Activated naive CD8-positive, alpha-beta T cell treated with anti-CD3 and anti-CD28 coated beads, Interleukin-2, amount 10 ng/mL, durations not matched to agents 7 days and 5 days (primary cell): Measurements from ENCODE around the gene G3BP1. TPM values are rescaled to one million over a fixed set of nuclear protein-coding genes. Genes with fewer than 3 reads are reported as not detected.
"Not testable (repeated sequence)": the region's sequence is repeated elsewhere in the genome, so short reads cannot be mapped to it uniquely, and the experiment has no call there.

Experiments
- ATAC-seq: fragments of 150-1000 bp; cut with Tn5 transposase; one replicate; pipeline ENCODE4 v1.10.0; 2021; ENCODE audit warnings: low read depth, moderate library complexity
- POLR2A ChIA-PET: fragments of 350-600 bp; sonication (Branson Sonifier 250); formaldehyde crosslinking; loops from one replicate; lab custom pipeline; 2021; ENCODE audit warnings: antibody characterized with exemption; lab: Charles Lee
- DNase-seq: peaks from one replicate; pipeline ENCODE4 v3.0.0; 2021
- H3K27ac Mint-ChIP-seq: one replicate; pipeline ENCODE4 v1.8.0; 2022; ENCODE audit warnings: mild to moderate bottlenecking, mixed read lengths
- H3K27me3 Mint-ChIP-seq: one replicate; pipeline ENCODE4 v1.8.0; 2022; ENCODE audit warnings: mild to moderate bottlenecking, moderate library complexity, mixed read lengths
- H3K36me3 Mint-ChIP-seq: one replicate; pipeline ENCODE4 v1.8.0; 2021; ENCODE audit warnings: mild to moderate bottlenecking, mixed read lengths
- H3K4me1 Mint-ChIP-seq: one replicate; pipeline ENCODE4 v1.8.0; 2021; ENCODE audit warnings: mixed read lengths
- H3K4me3 Mint-ChIP-seq: one replicate; pipeline ENCODE4 v1.8.0; 2022; ENCODE audit warnings: mild to moderate bottlenecking, moderate library complexity, mixed read lengths
- H3K9me3 Mint-ChIP-seq: one replicate; pipeline ENCODE4 v1.8.0; 2021; ENCODE audit warnings: mixed read lengths
- total RNA-seq, 2 experiments: library from RNA; stranded (reverse); gene quantifications; one replicate each; pipeline ENCODE4 v1.2.3, GENCODE V29; 2021

The G3BP1 gene
- total RNA-seq, 2 experiments from 2014 or later: 164 to 178 TPM

- Mint-ChIP-seq H3K36me3 (peaks cover 37% of the 10 kb centered on the region), H3K9me3 (no peaks in the 10 kb centered on the region), H3K4me1 (no peaks in the 10 kb centered on the region), H3K4me3 (no peak overlapping the region), H3K27me3 (no peaks in the 10 kb centered on the region), H3K27ac (no peak overlapping the region)
- POLR2A ChIA-PET: no interaction called here
- no peak for ATAC-seq
- DNase-seq: no peak
Measured at GRCh38 chr5:151815051-151815450, 43.3 kb downstream of the G3BP1 start.

- DNase-seq (no peak), ATAC-seq (no peak)
- H3K9me3 Mint-ChIP-seq: no peaks in the 10 kb centered on the region
- POLR2A ChIA-PET: no interaction called here
- H3K36me3 Mint-ChIP-seq: peaks cover 5% of the 10 kb centered on the region
- H3K27me3 Mint-ChIP-seq: no peaks in the 10 kb centered on the region
- H3K4me1 Mint-ChIP-seq: no peaks in the 10 kb centered on the region
- H3K27ac Mint-ChIP-seq: no peak overlapping the region
- H3K4me3 Mint-ChIP-seq: no peak overlapping the region
Measured at GRCh38 chr5:151819830-151820229, 48.1 kb downstream of the G3BP1 start.

- Mint-ChIP-seq H3K27me3 (no peaks in the 10 kb centered on the region), H3K4me3 (no peak overlapping the region), H3K27ac (no peak overlapping the region), H3K4me1 (no peaks in the 10 kb centered on the region), H3K36me3 (peaks cover 5% of the 10 kb centered on the region), H3K9me3 (no peaks in the 10 kb centered on the region)
- no peak for DNase-seq
- POLR2A ChIA-PET: no interaction called here
- no peak for ATAC-seq
Measured at GRCh38 chr5:151820271-151820670, 48.5 kb downstream of the G3BP1 start.

- no peak for ATAC-seq
- POLR2A ChIA-PET: no interaction called here
- no peaks in the 10 kb centered on the region for H3K4me1 Mint-ChIP-seq
- no peak overlapping the region for H3K4me3 Mint-ChIP-seq
- no peak for DNase-seq
- no peaks in the 10 kb centered on the region for H3K9me3 Mint-ChIP-seq
- H3K27ac Mint-ChIP-seq: no peak overlapping the region
- no peaks in the 10 kb centered on the region for H3K27me3 Mint-ChIP-seq
- H3K36me3 Mint-ChIP-seq: peaks cover 5% of the 10 kb centered on the region
Measured at GRCh38 chr5:151820903-151821302, 49.1 kb downstream of the G3BP1 start.

GRCh38 chr5:151822141-151822540 lies 50.4 kb downstream of the G3BP1 start:
- DNase-seq (no peak), ATAC-seq (no peak)
- H3K27ac Mint-ChIP-seq: no peak overlapping the region
- no peaks in the 10 kb centered on the region for H3K27me3 Mint-ChIP-seq
- H3K4me3 Mint-ChIP-seq: no peak overlapping the region
- H3K4me1 Mint-ChIP-seq: no peaks in the 10 kb centered on the region
- peaks cover 2% of the 10 kb centered on the region for H3K36me3 Mint-ChIP-seq
- POLR2A ChIA-PET: no interaction called here
- no peaks in the 10 kb centered on the region for H3K9me3 Mint-ChIP-seq

- Mint-ChIP-seq H3K27me3 (no peaks in the 10 kb centered on the region), H3K4me3 (no peak overlapping the region), H3K27ac (no peak overlapping the region), H3K9me3 (no peaks in the 10 kb centered on the region), H3K4me1 (no peaks in the 10 kb centered on the region), H3K36me3 (no peaks in the 10 kb centered on the region)
- POLR2A ChIA-PET: no interaction called here
- DNase-seq (no peak), ATAC-seq (no peak)
Measured at GRCh38 chr5:151825445-151825844, 53.7 kb downstream of the G3BP1 start.

- H3K27me3 Mint-ChIP-seq: no peaks in the 10 kb centered on the region
- no peak overlapping the region for H3K4me3 Mint-ChIP-seq
- POLR2A ChIA-PET: no interaction called here
- no peak overlapping the region for H3K27ac Mint-ChIP-seq
- DNase-seq (no peak), ATAC-seq (no peak)
- H3K4me1 Mint-ChIP-seq: no peaks in the 10 kb centered on the region
- peaks cover 1% of the 10 kb centered on the region for H3K36me3 Mint-ChIP-seq
- H3K9me3 Mint-ChIP-seq: peaks cover 16% of the 10 kb centered on the region
Measured at GRCh38 chr5:151829370-151829769, 57.6 kb downstream of the G3BP1 start.

GRCh38 chr5:151832843-151833242 lies 61.1 kb downstream of the G3BP1 start:
- POLR2A ChIA-PET, DNase-seq, H3K27me3 Mint-ChIP-seq, H3K36me3 Mint-ChIP-seq, H3K4me1 Mint-ChIP-seq, ATAC-seq, H3K4me3 Mint-ChIP-seq, H3K27ac Mint-ChIP-seq: not testable (repeated sequence)
- H3K9me3 Mint-ChIP-seq: peaks cover 24% of the 10 kb centered on the region

GRCh38 chr5:151846765-151847164 lies 75.0 kb downstream of the G3BP1 start:
- Mint-ChIP-seq H3K36me3 (no peaks in the 10 kb centered on the region), H3K4me1 (no peaks in the 10 kb centered on the region), H3K27ac (no peak overlapping the region), H3K4me3 (no peak overlapping the region), H3K9me3 (no peaks in the 10 kb centered on the region), H3K27me3 (peaks cover 2% of the 10 kb centered on the region)
- POLR2A ChIA-PET: interaction anchor here (0.7 kb wide), 1 partner anchor 1503 kb away, joined by 3 read pairs; no protein-coding TSS in a partner anchor
- ATAC-seq: no peak
- no peak for DNase-seq

- no peaks in the 10 kb centered on the region for H3K4me1 Mint-ChIP-seq
- H3K36me3 Mint-ChIP-seq: no peaks in the 10 kb centered on the region
- POLR2A ChIA-PET: no interaction called here
- H3K4me3 Mint-ChIP-seq: no peak overlapping the region
- no peaks in the 10 kb centered on the region for H3K27me3 Mint-ChIP-seq
- no peaks in the 10 kb centered on the region for H3K9me3 Mint-ChIP-seq
- DNase-seq: no peak
- no peak for ATAC-seq
- no peak overlapping the region for H3K27ac Mint-ChIP-seq
Measured at GRCh38 chr5:151847871-151848270, 76.1 kb downstream of the G3BP1 start.

- H3K4me1 Mint-ChIP-seq: no peaks in the 10 kb centered on the region
- ATAC-seq: no peak
- POLR2A ChIA-PET: no interaction called here
- H3K27ac Mint-ChIP-seq: no peak overlapping the region
- peaks cover 3% of the 10 kb centered on the region for H3K27me3 Mint-ChIP-seq
- no peaks in the 10 kb centered on the region for H3K36me3 Mint-ChIP-seq
- H3K4me3 Mint-ChIP-seq: no peak overlapping the region
- H3K9me3 Mint-ChIP-seq: no peaks in the 10 kb centered on the region
- DNase-seq: no peak
Measured at GRCh38 chr5:151855701-151856100, 83.9 kb downstream of the G3BP1 start.

- H3K9me3 Mint-ChIP-seq: no peaks in the 10 kb centered on the region
- no peaks in the 10 kb centered on the region for H3K4me1 Mint-ChIP-seq
- no peak overlapping the region for H3K27ac Mint-ChIP-seq
- no peak for ATAC-seq
- peaks cover 3% of the 10 kb centered on the region for H3K27me3 Mint-ChIP-seq
- H3K4me3 Mint-ChIP-seq: no peak overlapping the region
- POLR2A ChIA-PET: no interaction called here
- no peaks in the 10 kb centered on the region for H3K36me3 Mint-ChIP-seq
- no peak for DNase-seq
Measured at GRCh38 chr5:151856861-151857260, 85.1 kb downstream of the G3BP1 start.

- H3K4me1 Mint-ChIP-seq, H3K9me3 Mint-ChIP-seq, DNase-seq, POLR2A ChIA-PET, ATAC-seq, H3K4me3 Mint-ChIP-seq, H3K36me3 Mint-ChIP-seq, H3K27me3 Mint-ChIP-seq, H3K27ac Mint-ChIP-seq: not testable (repeated sequence)
Measured at GRCh38 chr5:151860867-151861266, 89.1 kb downstream of the G3BP1 start.
